Caco-2 (cell line): ENCODE data around the gene C12orf54. TPM values are rescaled to one million over a fixed set of nuclear protein-coding genes. Genes with fewer than 3 reads are reported as not detected.
A peak's percentile ranks its signal among the peaks of the same experiment; 100 is the strongest.
"Not testable (repeated sequence)": the region's sequence is repeated elsewhere in the genome, so short reads cannot be mapped to it uniquely, and the experiment has no call there.

Experiments used
- BruUV-seq: library from RNA; stranded (reverse); fragments of 400-500 nt; replicated peaks from 2 replicates; lab custom pipeline; 2021; lab: Mats Ljungman, UMichigan
- CTCF ChIA-PET: fragments of 300-600 bp; sonication (Branson Sonifier 250); formaldehyde crosslinking; loops from one replicate; lab custom pipeline; 2022; ENCODE audit warnings: antibody characterized with exemption; lab: Charles Lee
- POLR2A ChIA-PET: fragments of 300-600 bp; sonication (Branson Sonifier 250); formaldehyde crosslinking; loops from one replicate; lab custom pipeline; 2022; ENCODE audit warnings: antibody characterized with exemption; lab: Charles Lee
- DNase-seq, 2 experiments: peaks; one replicate each; pipeline versions ENCODE4 v3.0.0 to v3.0.0-alpha.2; 2020 to 2022
- H3K27me3 ChIP-seq: replicated peaks from 2 replicates; pipeline ENCODE4 v1.6.0; 2011; ENCODE audit warnings: low read length; ENCODE audit not compliant: control insufficient read depth, insufficient read depth
- H3K36me3 ChIP-seq: 2 replicates; pipeline ENCODE4 v1.5.1; 2011; ENCODE audit warnings: low read length; ENCODE audit not compliant: control insufficient read depth, insufficient read depth
- H3K4me1 ChIP-seq: fragments of 250-450 bp; sonication (Bioruptor Pico); 2 replicates; pipeline ENCODE4 v1.5.1; 2020; ENCODE audit warnings: mild to moderate bottlenecking
- H3K4me3 ChIP-seq: 2 replicates; pipeline ENCODE4 v1.5.1; 2011; ENCODE audit warnings: low read depth, mild to moderate bottlenecking, control low read depth, low read length
- H3K9me3 ChIP-seq: fragments of 250-450 bp; sonication (Bioruptor Pico); 2 replicates; pipeline ENCODE4 v1.5.1; 2020; ENCODE audit warnings: mild to moderate bottlenecking, moderate library complexity
- H3K27ac Mint-ChIP-seq: one replicate; pipeline ENCODE4 v1.8.0; 2022; ENCODE audit warnings: mixed read lengths; ENCODE audit not compliant: unreplicated experiment
- H3K27me3 Mint-ChIP-seq: one replicate; pipeline ENCODE4 v1.8.0; 2022; ENCODE audit warnings: mixed read lengths; ENCODE audit not compliant: insufficient read depth, unreplicated experiment
- H3K36me3 Mint-ChIP-seq: one replicate; pipeline ENCODE4 v1.8.0; 2022; ENCODE audit warnings: mild to moderate bottlenecking, mixed read lengths; ENCODE audit not compliant: insufficient read depth, unreplicated experiment
- H3K4me1 Mint-ChIP-seq: one replicate; pipeline ENCODE4 v1.8.0; 2022; ENCODE audit warnings: low read depth, mixed read lengths; ENCODE audit not compliant: unreplicated experiment
- H3K4me3 Mint-ChIP-seq: one replicate; pipeline ENCODE4 v1.8.0; 2022; ENCODE audit warnings: mild to moderate bottlenecking, moderate library complexity, mixed read lengths; ENCODE audit not compliant: unreplicated experiment
- H3K9me3 Mint-ChIP-seq: one replicate; pipeline ENCODE4 v1.8.0; 2022; ENCODE audit warnings: mixed read lengths; ENCODE audit not compliant: unreplicated experiment
- CTCF ChIP-seq, 2 experiments: fragments of 200-600 bp in 1 of 2; IDR thresholded peaks; 1 replicate in 1 of 2; 2 replicates in 1 of 2; pipeline versions ENCODE4 v1.5.1 to v1.8.0; 2011 to 2022; ENCODE audit warnings: antibody characterized with exemption in 1 of 2, control low read depth in 1 of 2, inconsistent platforms in 1 of 2, low read depth in 1 of 2, low read length in 1 of 2, mild to moderate bottlenecking in 1 of 2, moderate library complexity in 1 of 2; ENCODE audit not compliant: insufficient read depth in 1 of 2, severe bottlenecking in 1 of 2, unreplicated experiment in 1 of 2
- intact Hi-C: fragments of 100-400 bp; cut with micrococcal nuclease; formaldehyde crosslinking; loops from one replicate; pipeline ENCODE4 v1.10.0; 2022; ENCODE audit not compliant: unreplicated experiment
- total RNA-seq: library from RNA; stranded (reverse); gene quantifications from 2 replicates; pipeline ENCODE4 v1.2.3, GENCODE V29; 2022

C12orf54 gene
- total RNA-seq, 1 experiment from 2014 or later, result not detected

GRCh38 chr12:48489012-48489411 lies 6.7 kb downstream of the C12orf54 start:
- Histone ChIP-seq H3K36me3 (no peaks in the 10 kb centered on the region), H3K27me3 (no peaks in the 10 kb centered on the region), H3K4me1 (no peaks in the 10 kb centered on the region), H3K4me3 (no peak overlapping the region), H3K9me3 (no peaks in the 10 kb centered on the region)
- H3K4me1 Mint-ChIP-seq, result no peaks in the 10 kb centered on the region
- intact Hi-C loops, result no loop called here
- TF ChIP-seq CTCF (IDR thresholded peaks at IDR 0.05; ENCODE audit: insufficient read depth in 1 of 2, low read depth in 1 of 2, low read length in 1 of 2, severe bottlenecking in 1 of 2, unreplicated experiment in 1 of 2), result no peak
- H3K36me3 Mint-ChIP-seq, result no peaks in the 10 kb centered on the region
- no peak overlapping the region for H3K4me3 Mint-ChIP-seq
- POLR2A ChIA-PET, result no interaction called here
- no TSS peak for BruUV-seq
- H3K27ac Mint-ChIP-seq, result no peak overlapping the region
- H3K27me3 Mint-ChIP-seq, result peaks cover 12% of the 10 kb centered on the region
- CTCF ChIA-PET, result interaction anchor here (0.6 kb wide), 1 partner anchor 162 kb away, joined by 3 read pairs; no protein-coding TSS in a partner anchor
- no peaks in the 10 kb centered on the region for H3K9me3 Mint-ChIP-seq
- DNase-seq, result no peak

- CTCF ChIA-PET, result interaction anchor here (0.6 kb wide), 1 partner anchor 163 kb away, joined by 3 read pairs; no protein-coding TSS in a partner anchor
- intact Hi-C loops, H3K9me3 Mint-ChIP-seq, H3K4me3 ChIP-seq, DNase-seq, H3K27ac Mint-ChIP-seq, H3K4me1 ChIP-seq, BruUV-seq, H3K4me3 Mint-ChIP-seq, POLR2A ChIA-PET, H3K36me3 Mint-ChIP-seq, H3K27me3 ChIP-seq, H3K4me1 Mint-ChIP-seq, H3K9me3 ChIP-seq, H3K36me3 ChIP-seq: not testable (repeated sequence)
- peaks cover 12% of the 10 kb centered on the region for H3K27me3 Mint-ChIP-seq
Observed at GRCh38 chr12:48489456-48489855, 7.2 kb downstream of the C12orf54 start.

- H3K36me3 ChIP-seq, H3K4me3 Mint-ChIP-seq, DNase-seq, H3K4me1 ChIP-seq, POLR2A ChIA-PET, H3K27me3 Mint-ChIP-seq, BruUV-seq, H3K27me3 ChIP-seq, H3K4me1 Mint-ChIP-seq, H3K27ac Mint-ChIP-seq, CTCF ChIA-PET, H3K9me3 ChIP-seq, H3K36me3 Mint-ChIP-seq, H3K9me3 Mint-ChIP-seq, H3K4me3 ChIP-seq, intact Hi-C loops: not testable (repeated sequence)
Observed at GRCh38 chr12:48500281-48500680, 18.0 kb downstream of the C12orf54 start.

- CTCF ChIA-PET, H3K27ac Mint-ChIP-seq: not testable (repeated sequence)
Observed at GRCh38 chr12:48506836-48507235, 24.5 kb downstream of the C12orf54 start.

More at GRCh38 chr12:48506836-48507235, 24.5 kb downstream of the C12orf54 start:
- DNase-seq, result peak in 1 of 2 experiments; percentile 11
- H3K27me3 ChIP-seq, H3K36me3 ChIP-seq, BruUV-seq, H3K27me3 Mint-ChIP-seq, H3K4me3 ChIP-seq, POLR2A ChIA-PET, H3K4me1 ChIP-seq, intact Hi-C loops, H3K36me3 Mint-ChIP-seq, H3K9me3 ChIP-seq, H3K4me3 Mint-ChIP-seq: not testable (repeated sequence)
- Mint-ChIP-seq H3K4me1 (peaks cover 17% of the 10 kb centered on the region), H3K9me3 (peaks cover 19% of the 10 kb centered on the region)
